Measurements from ENCODE around the gene EFEMP2. TPM values are rescaled to one million over a fixed set of nuclear protein-coding genes. Genes with fewer than 3 reads are reported as not detected.
A peak's percentile ranks its signal among the peaks of the same experiment; 100 is the strongest.

EFEMP2 gene
- total RNA-seq, 2 donors from 2014 or later, result 9.6 to 22.5 TPM

DNA sequence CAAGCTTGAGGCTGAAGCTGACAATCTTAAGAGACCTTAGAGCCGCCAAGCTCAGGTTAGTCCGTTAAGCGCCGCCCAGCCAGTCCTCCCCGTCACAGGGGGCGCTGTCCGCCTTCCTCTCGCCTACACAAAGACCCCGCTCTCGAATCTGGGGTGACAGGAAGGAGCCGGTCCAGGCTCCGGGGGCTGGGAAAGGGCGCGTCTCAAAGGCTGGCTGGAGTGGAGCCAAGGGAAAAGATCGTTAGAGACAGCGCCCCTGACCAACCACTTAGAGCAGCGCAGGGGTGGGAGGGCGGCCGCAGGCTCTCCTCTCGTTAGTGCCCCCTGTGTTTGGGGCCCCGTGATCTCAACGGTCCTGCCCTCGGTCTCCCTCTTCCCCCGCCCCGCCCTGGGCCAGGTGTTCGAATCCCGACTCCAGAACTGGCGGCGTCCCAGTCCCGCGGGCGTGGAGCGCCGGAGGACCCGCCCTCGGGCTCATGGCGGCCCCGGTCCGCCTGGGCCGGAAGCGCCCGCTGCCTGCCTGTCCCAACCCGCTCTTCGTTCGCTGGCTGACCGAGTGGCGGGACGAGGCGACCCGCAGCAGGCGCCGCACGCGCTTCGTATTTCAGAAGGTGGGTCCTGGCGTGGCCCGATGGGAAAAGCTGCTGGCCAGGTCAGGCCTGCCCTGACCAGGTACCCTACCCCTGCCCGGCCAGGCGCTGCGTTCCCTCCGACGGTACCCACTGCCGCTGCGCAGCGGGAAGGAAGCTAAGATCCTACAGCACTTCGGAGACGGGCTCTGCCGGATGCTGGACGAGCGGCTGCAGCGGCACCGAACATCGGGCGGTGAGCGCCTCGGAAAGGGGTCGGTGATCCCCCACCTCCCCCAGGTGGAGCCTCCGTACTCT, 12.1 kb downstream of the EFEMP2 start, which contains the start of gene MUS81:
MUS81 (plus strand) TSS at position 156 of the 887 bp plus-strand sequence; CDS start at position 477, 321 bp downstream.
- H3K4me3 ChIP-seq, result peak within 1 kb of the TSS; percentile 92
- intact Hi-C loops (cut with DNase I), result no loop called here
- peak; percentile 99 for DNase-seq
- H3K9me3 ChIP-seq, result no peaks in the 10 kb centered on the region
- TF ChIP-seq, protein P1, sequence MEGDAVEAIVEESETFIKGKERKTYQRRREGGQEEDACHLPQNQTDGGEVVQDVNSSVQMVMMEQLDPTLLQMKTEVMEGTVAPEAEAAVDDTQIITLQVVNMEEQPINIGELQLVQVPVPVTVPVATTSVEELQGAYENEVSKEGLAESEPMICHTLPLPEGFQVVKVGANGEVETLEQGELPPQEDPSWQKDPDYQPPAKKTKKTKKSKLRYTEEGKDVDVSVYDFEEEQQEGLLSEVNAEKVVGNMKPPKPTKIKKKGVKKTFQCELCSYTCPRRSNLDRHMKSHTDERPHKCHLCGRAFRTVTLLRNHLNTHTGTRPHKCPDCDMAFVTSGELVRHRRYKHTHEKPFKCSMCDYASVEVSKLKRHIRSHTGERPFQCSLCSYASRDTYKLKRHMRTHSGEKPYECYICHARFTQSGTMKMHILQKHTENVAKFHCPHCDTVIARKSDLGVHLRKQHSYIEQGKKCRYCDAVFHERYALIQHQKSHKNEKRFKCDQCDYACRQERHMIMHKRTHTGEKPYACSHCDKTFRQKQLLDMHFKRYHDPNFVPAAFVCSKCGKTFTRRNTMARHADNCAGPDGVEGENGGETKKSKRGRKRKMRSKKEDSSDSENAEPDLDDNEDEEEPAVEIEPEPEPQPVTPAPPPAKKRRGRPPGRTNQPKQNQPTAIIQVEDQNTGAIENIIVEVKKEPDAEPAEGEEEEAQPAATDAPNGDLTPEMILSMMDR (IDR thresholded peaks at IDR 0.05), result peak; percentile 85
- peak within 1 kb of the TSS; percentile 100 for H3K27ac ChIP-seq
- peaks cover 20% of the 10 kb centered on the region for H3K4me1 ChIP-seq
- peak within 1 kb of the TSS; percentile 79 to 82 for H3K9ac ChIP-seq (ENCODE audit: low read depth in 2 of 2, low read length in 2 of 2)
- H3K36me3 ChIP-seq, result peaks cover 10% of the 10 kb centered on the region
- H3K27me3 ChIP-seq, result no peaks in the 10 kb centered on the region

DNA sequence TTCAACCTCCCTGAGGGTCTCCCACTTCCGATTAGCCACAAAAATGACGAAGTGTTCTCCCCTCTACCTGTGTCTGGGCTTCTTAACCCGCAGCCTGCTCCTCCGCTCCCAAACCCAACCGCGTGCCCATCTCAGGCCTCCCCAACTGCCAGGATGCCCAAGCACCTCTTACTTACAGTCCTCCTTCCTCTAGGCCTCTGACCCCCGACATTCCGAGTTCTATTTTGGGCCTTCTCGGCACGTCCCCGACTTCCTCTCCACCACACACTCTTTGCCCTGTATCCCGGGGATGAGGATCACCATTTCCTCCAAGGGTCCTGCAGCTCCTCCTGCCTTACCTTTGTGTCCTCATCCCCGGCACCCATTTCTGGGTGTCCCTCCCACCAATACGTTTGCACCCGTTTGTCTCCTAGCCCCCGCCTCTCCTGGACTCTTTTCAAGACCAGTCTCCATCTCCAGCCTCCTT, 12.8 kb downstream of the EFEMP2 start:
- H3K9me3 ChIP-seq, result no peaks in the 10 kb centered on the region
- TF ChIP-seq, protein P1 (IDR thresholded peaks at IDR 0.05), result no peak
- H3K4me3 ChIP-seq, result peak overlapping the region; percentile 92
- no peaks in the 10 kb centered on the region for H3K27me3 ChIP-seq
- intact Hi-C loops (cut with DNase I), result no loop called here
- H3K27ac ChIP-seq, result peak overlapping the region; percentile 100
- peak overlapping the region; percentile 79 to 82 for H3K9ac ChIP-seq (ENCODE audit: low read depth in 2 of 2, low read length in 2 of 2)
- peaks cover 17% of the 10 kb centered on the region for H3K36me3 ChIP-seq
- H3K4me1 ChIP-seq, result peaks cover 26% of the 10 kb centered on the region
- no peak for DNase-seq

DNA sequence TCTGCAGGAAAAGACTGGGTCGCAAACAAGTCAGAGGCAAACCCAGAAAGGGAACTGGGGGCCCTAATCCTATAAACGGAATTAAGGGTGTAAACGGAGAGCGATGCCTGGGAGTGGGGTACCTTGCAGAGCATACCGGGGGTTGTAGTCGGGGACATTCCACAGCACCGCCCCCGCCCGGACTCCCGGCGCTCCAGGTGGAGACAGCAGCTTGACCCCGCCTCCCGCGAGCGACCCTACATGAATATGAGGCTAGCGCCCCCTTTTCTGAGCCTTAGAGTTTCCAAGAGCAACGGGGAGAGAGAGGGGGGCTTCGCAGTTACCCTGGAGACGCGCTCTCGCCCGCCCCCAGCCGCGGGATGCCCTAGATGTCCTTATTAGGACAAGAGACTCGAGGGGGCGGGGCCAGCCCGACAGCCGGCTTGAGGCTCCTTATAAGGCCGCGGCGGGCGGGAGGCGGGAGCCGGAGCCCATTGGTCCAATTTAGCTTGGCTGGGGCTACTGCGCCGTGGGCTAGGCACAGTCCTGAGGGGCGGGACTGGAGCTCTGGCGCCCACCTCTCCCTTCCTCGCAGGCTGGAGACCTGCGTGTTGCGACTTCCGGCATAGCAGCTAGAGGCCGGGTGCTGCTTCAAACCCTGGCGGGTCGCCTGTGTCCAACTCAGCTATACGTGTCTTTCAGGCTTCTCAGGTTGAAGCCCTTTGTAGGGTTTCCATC, 13.3 kb downstream of the EFEMP2 start:
- DNase-seq, result peak; percentile 99
- Histone ChIP-seq H3K9ac (ENCODE audit: low read depth in 2 of 2, low read length in 2 of 2) (peak overlapping the region; percentile 79 to 82), H3K36me3 (peaks cover 18% of the 10 kb centered on the region), H3K27me3 (no peaks in the 10 kb centered on the region), H3K9me3 (no peaks in the 10 kb centered on the region), H3K4me1 (peaks cover 31% of the 10 kb centered on the region), H3K27ac (peak overlapping the region; percentile 100), H3K4me3 (peak overlapping the region; percentile 92)
- intact Hi-C loops (cut with DNase I), result no loop called here
- TF ChIP-seq, protein P1 (IDR thresholded peaks at IDR 0.05), result no peak

- Histone ChIP-seq H3K4me3 (peak overlapping the region; percentile 92), H3K36me3 (peaks cover 18% of the 10 kb centered on the region), H3K9ac (ENCODE audit: low read depth in 2 of 2, low read length in 2 of 2) (peak overlapping the region; percentile 79 to 82), H3K4me1 (peaks cover 31% of the 10 kb centered on the region), H3K9me3 (no peaks in the 10 kb centered on the region), H3K27me3 (no peaks in the 10 kb centered on the region), H3K27ac (peak overlapping the region; percentile 100)
- no peak for DNase-seq
- intact Hi-C loops (cut with DNase I), result no loop called here
- TF ChIP-seq, protein P1 (IDR thresholded peaks at IDR 0.05), result no peak
Observed at GRCh38 chr11:65858681-65859087, 13.9 kb downstream of the EFEMP2 start.
